Measurements from ENCODE around the gene MYT1. TPM values are rescaled to one million over a fixed set of nuclear protein-coding genes. Genes with fewer than 3 reads are reported as not detected.

MYT1 gene
- total and polyA plus RNA-seq, 2 of the 8 experiments (the other 6 are each of a cell fraction or from before 2014, with no cell fraction given), result 0.63 to 2.0 TPM

DNA sequence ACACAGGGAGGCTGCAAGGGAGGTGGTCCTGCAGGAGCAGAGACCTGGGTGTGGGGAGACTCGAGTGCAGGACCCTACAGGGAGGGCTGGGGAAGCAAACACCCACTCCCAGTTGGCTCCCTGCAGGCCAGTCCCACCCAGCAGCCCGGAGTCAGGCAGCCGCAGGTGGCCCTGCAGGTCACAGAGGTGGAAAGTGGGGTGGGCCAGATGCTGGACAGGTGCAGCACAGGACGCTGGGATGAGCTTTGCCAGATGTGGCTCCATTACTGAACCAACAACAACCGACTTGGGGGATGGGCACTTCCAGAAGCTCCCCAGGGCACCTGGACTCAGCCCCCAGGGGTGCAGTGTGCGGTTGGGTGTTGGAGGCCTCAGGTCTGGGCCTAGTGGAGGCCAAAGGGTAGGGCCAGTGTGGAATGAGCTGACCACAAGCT is 26.6 kb upstream of the MYT1 start:
- Histone ChIP-seq H2BK20ac (ENCODE audit: low read length) (no peak overlapping the region), H3K56ac (replicated peaks; ENCODE audit: insufficient read length, low read depth, low read length) (no peak overlapping the region), H3K36me3 (ENCODE audit: control insufficient read depth in 2 of 4, insufficient read depth in 4 of 4, low read length in 3 of 4) (no peaks in the 10 kb centered on the region), H3K4me3 (ENCODE audit: extremely low read depth in 1 of 4, insufficient read depth in 2 of 4, low read depth in 3 of 4, low read length in 4 of 4) (no peak overlapping the region), H3K27ac (ENCODE audit: low read depth, low read length) (no peak overlapping the region), H2AFZ (ENCODE audit: low read length) (no peak overlapping the region), H3K4me1 (replicated peaks in 1 of 4; ENCODE audit: control insufficient read depth in 3 of 4, insufficient read depth in 4 of 4, low read length in 3 of 4) (peaks cover 0 to 7% (median 4%) of the 10 kb centered on the region in 4 experiments; a peak in 5 of 7 replicates), H2AK5ac (ENCODE audit: low read depth, low read length) (no peak overlapping the region), H4K5ac (ENCODE audit: insufficient read length, low read depth, low read length) (no peak overlapping the region), H3K9me3 (ENCODE audit: insufficient read depth in 2 of 2, low read depth in 1 of 2, low read length in 1 of 2) (no peaks in the 10 kb centered on the region), H3K4ac (replicated peaks; ENCODE audit: insufficient read length, low read depth, low read length) (no peak overlapping the region), H4K20me1 (replicated peaks in 1 of 2; ENCODE audit: control insufficient read depth in 1 of 2, insufficient read depth in 2 of 2, low read length in 2 of 2) (no peaks in the 10 kb centered on the region), H3K79me1 (ENCODE audit: low read depth, low read length) (no peaks in the 10 kb centered on the region), H3K18ac (ENCODE audit: extremely low read depth, low read length) (no peak overlapping the region), H3K4me2 (ENCODE audit: insufficient read depth in 1 of 2, low read depth in 2 of 2, low read length in 2 of 2) (no peak overlapping the region), H2BK5ac (ENCODE audit: low read depth, low read length) (no peak overlapping the region), H3K9ac (replicated peaks in 1 of 4; ENCODE audit: extremely low read depth in 1 of 4, low read depth in 3 of 4, low read length in 3 of 4) (no peak overlapping the region), H4K8ac (ENCODE audit: extremely low read depth, insufficient read depth, low read length) (no peak overlapping the region), H3K79me2 (ENCODE audit: control insufficient read depth in 1 of 2, insufficient read depth in 2 of 2, low read length in 2 of 2) (no peaks in the 10 kb centered on the region), H2BK15ac (ENCODE audit: low read length) (no peak overlapping the region), H3K23ac (ENCODE audit: insufficient read length) (no peak overlapping the region), H4K91ac (replicated peaks; ENCODE audit: insufficient read length, low read length) (no peak overlapping the region), H3K23me2 (ENCODE audit: low read depth, low read length) (no peaks in the 10 kb centered on the region), H3K27me3 (replicated peaks in 1 of 4; ENCODE audit: control insufficient read depth in 3 of 4, extremely low read depth in 1 of 4, insufficient read depth in 3 of 4, low read length in 3 of 4) (no peaks in the 10 kb centered on the region), H2BK120ac (replicated peaks; ENCODE audit: low read depth, low read length) (no peak overlapping the region), H2BK12ac (ENCODE audit: low read depth, low read length) (no peak overlapping the region), H3K14ac (ENCODE audit: insufficient read length) (no peak overlapping the region)
- DNase-seq (ENCODE audit: low read depth in 1 of 2, low spot score in 2 of 2) (peak in 1 of 2 experiments; percentile 38), FAIRE-seq (no peak)
- ChIA-PET CTCF (ENCODE audit: partially characterized antibody) (interaction anchor here (1.1 to 2.0 kb wide), 8 partner anchors 8 to 103 kb away, joined by 3 to 6 read pairs (median 4); no protein-coding TSS in a partner anchor), POLR2A (ENCODE audit: partially characterized antibody) (interaction anchor here (0.9 to 2.0 kb wide), 2 partner anchors 10 to 86 kb away, joined by 4 read pairs; no protein-coding TSS in a partner anchor)
- TF ChIP-seq, protein P1, sequence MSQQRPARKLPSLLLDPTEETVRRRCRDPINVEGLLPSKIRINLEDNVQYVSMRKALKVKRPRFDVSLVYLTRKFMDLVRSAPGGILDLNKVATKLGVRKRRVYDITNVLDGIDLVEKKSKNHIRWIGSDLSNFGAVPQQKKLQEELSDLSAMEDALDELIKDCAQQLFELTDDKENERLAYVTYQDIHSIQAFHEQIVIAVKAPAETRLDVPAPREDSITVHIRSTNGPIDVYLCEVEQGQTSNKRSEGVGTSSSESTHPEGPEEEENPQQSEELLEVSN (IDR thresholded peaks at IDR 0.05), result no peak
- TF ChIP-seq KDM1A (IDR thresholded peaks at IDR 0.05; ENCODE audit: borderline replicate concordance, low read length) (no peak), JUN (IDR thresholded peaks at IDR 0.05; ENCODE audit: low read depth, low read length) (no peak), EZH2 (IDR thresholded peaks at IDR 0.05; ENCODE audit: low read depth, low read length, severe bottlenecking) (no peak), EGR1 (IDR thresholded peaks at IDR 0.05; ENCODE audit: borderline replicate concordance, low read depth, low read length) (no peak), CTBP2 (IDR thresholded peaks at IDR 0.05; ENCODE audit: borderline replicate concordance, insufficient read depth, insufficient read length, low read length) (no peak), SRF (IDR thresholded peaks at IDR 0.05; ENCODE audit: low read depth, low read length) (no peak), CBX8 (IDR thresholded peaks at IDR 0.05; ENCODE audit: borderline replicate concordance, low read depth, low read length) (no peak), SP4 (IDR thresholded peaks at IDR 0.05; ENCODE audit: low read length) (no peak), SIX5 (IDR thresholded peaks at IDR 0.05; ENCODE audit: low read depth, low read length) (no peak)
- WGBS, 2 experiments (ENCODE audit: extremely low coverage in 1 of 2, insufficient coverage in 1 of 2, insufficient read length in 1 of 2, insufficient replicate concordance in 2 of 2, low coverage in 1 of 2, low lambda C conversion rate in 2 of 2, missing lambda C conversion rate in 1 of 2), result 86% methylated on average over 6 of the region's 6 CpGs; no CpG with 5 or more reads in 1 of the 2 experiments

Measured in H1 (cell line).